BLaER1 treated with 17β-estradiol and CSF1 and Interleukin-3, amounts not matched to agents 10 nM and 100 nM (cell line): Measurements from ENCODE around the gene RIGI.
A peak's percentile ranks its signal among the peaks of the same experiment; 100 is the strongest.

ENCODE experiments used
- H3K27ac ChIP-seq, 11 experiments: shearing (Covaris generic); formaldehyde crosslinking; 2 replicates each; pipeline ENCODE4 v1.8.1; 2022
- H3K27me3 ChIP-seq, 11 experiments: shearing (Covaris generic); formaldehyde crosslinking; 2 replicates each; pipeline ENCODE4 v1.8.1; 2022
- H3K36me3 ChIP-seq, 11 experiments: shearing (Covaris generic); formaldehyde crosslinking; 2 replicates each; pipeline ENCODE4 v1.8.1; 2022
- H3K4me1 ChIP-seq, 10 experiments: shearing (Covaris generic); formaldehyde crosslinking; 2 replicates each; pipeline ENCODE4 v1.8.1; 2022
- H3K4me2 ChIP-seq, 11 experiments: shearing (Covaris generic); formaldehyde crosslinking; 2 replicates each; pipeline ENCODE4 v1.8.1; 2022
- H3K4me3 ChIP-seq, 10 experiments: shearing (Covaris generic); formaldehyde crosslinking; 2 replicates each; pipeline ENCODE4 v1.8.1; 2022
- H3K9ac ChIP-seq, 11 experiments: shearing (Covaris generic); formaldehyde crosslinking; 2 replicates each; pipeline ENCODE4 v1.8.1; 2022
- H3K9me3 ChIP-seq, 11 experiments: shearing (Covaris generic); formaldehyde crosslinking; replicated peaks in 1 of 11; 2 replicates each; pipeline ENCODE4 v1.8.1; 2022
- H4K20me1 ChIP-seq, 11 experiments: shearing (Covaris generic); formaldehyde crosslinking; 2 replicates each; pipeline ENCODE4 v1.8.1; 2022
- Cebpa-rat ChIP-seq, 11 experiments: shearing (Covaris generic); IDR thresholded peaks; 2 replicates each; pipeline ENCODE4 v1.8.1; 2022

The RIGI gene

DNA sequence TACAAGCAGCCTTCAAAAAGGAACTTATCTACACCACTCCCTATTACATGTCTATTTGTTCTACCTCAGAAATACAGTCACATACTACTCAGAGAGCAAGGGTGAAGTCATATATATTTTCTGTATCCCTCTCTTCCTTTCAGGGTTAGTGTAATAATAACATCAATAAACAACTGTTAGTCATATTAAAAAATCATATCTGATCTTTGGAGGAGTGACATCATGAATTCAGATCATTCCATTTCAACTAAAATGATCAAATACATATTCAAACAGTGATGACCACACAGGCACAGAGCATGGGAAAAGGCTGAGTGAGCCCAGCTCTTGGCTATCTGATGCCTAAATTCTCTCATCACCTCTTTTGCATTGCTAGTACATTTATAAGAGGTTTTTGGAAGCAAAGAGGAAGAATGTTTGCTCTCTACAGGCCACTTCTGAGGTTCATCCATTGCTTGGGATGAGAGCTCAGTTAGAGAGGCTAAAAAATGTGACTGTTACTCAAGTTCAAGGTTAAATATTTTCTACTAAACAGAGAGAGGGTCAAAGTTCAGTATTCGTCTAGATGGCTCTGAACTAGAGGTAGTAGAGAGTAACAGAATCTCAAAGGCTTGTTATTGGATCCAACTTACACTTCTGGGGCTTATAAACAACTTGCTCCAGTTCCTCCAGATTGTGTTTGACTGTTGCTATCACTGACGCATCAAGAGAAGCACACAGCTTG, 39.0 kb downstream of the RIGI start:
- Histone ChIP-seq H3K9ac (no peak overlapping the region), H3K4me3 (no peak overlapping the region), H4K20me1 (no peaks in the 10 kb centered on the region), H3K27me3 (no peaks in the 10 kb centered on the region), H3K27ac (no peak overlapping the region), H3K36me3 (peaks cover 61 to 100% (median 75%) of the 10 kb centered on the region in 11 experiments), H3K4me2 (no peak overlapping the region), H3K9me3 (no peaks in the 10 kb centered on the region), H3K4me1 (peaks cover 0 to 5% (median 0%) of the 10 kb centered on the region in 10 experiments; a peak in 1 of 20 replicates)
- no peak for TF ChIP-seq Cebpa-rat (IDR thresholded peaks at IDR 0.05)

DNA sequence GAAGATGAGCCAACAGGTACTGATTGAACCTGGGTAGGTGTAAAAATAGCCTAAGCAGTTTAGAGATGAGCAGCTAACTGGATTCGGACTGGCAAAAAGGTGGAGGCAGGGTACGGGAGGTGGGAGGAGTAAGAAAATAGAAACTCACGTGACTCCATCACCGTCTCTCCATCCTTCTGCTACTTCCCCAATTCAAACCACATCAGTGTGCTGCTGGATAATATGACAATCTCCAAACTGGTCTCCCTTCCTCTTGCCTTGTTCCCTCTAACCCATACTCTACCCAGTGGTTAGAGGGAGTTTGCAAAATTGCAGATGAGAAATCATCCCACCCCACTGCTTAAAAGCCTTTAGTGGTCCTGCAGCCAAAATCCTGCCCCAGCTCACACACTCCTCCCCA, 42.7 kb downstream of the RIGI start:
- no peaks in the 10 kb centered on the region for H3K27me3 ChIP-seq
- no peak for TF ChIP-seq Cebpa-rat (IDR thresholded peaks at IDR 0.05)
- no peaks in the 10 kb centered on the region for H3K9me3 ChIP-seq
- no peak overlapping the region for H3K27ac ChIP-seq
- peaks cover 80 to 100% (median 94%) of the 10 kb centered on the region in 11 experiments for H3K36me3 ChIP-seq
- H4K20me1 ChIP-seq: no peaks in the 10 kb centered on the region
- H3K9ac ChIP-seq: no peak overlapping the region
- peak overlapping the region in 1 of 11 experiments; percentile 18; a peak in 2 of 22 replicates for H3K4me2 ChIP-seq
- H3K4me3 ChIP-seq: no peak overlapping the region
- H3K4me1 ChIP-seq: peaks cover 0 to 5% (median 0%) of the 10 kb centered on the region in 10 experiments; a peak in 1 of 20 replicates
